Fibroblast of lung (primary cell): ENCODE measurements around the gene KLRF1.

Source experiments
- CTCF ChIP-seq, 2 donors: IDR thresholded peaks in 1 of 2; conservative IDR thresholded peaks in 1 of 2; 1 replicate in 1 of 2; 2 replicates in 1 of 2; pipeline ENCODE4 v1.5.1; 2011 to 2012; ENCODE audit warnings: low read length in 2 of 2, control low read depth in 1 of 2, inconsistent platforms in 1 of 2, low read depth in 1 of 2, mild to moderate bottlenecking in 1 of 2
- EZH2 ChIP-seq: IDR thresholded peaks from 2 replicates; pipeline ENCODE4 v1.5.1; 2012; ENCODE audit warnings: low read length, control low read depth, mild to moderate bottlenecking; ENCODE audit errors: missing control alignments

- TF ChIP-seq CTCF (conservative IDR thresholded peaks at IDR 0.05 in 1 of 2, IDR thresholded peaks at IDR 0.05 in 1 of 2; ENCODE audit: low read depth in 1 of 2, low read length in 2 of 2): no peak
- no peak for TF ChIP-seq EZH2
Measured at GRCh38 chr12:9870286-9870866, 43.1 kb downstream of the KLRF1 start.
